ENCODE results near the gene AAMDC.
A peak's percentile ranks its signal among the peaks of the same experiment; 100 is the strongest.

AAMDC gene

GRCh38 chr11:77819921-77820564, 901 bp upstream of the AAMDC start (continued):
- 0 out of 2 replicates have a peak, but pooled peaks have one; percentile 14 for TF ChIP-seq KLF17 (tag by site-specific recombination; IDR thresholded peaks at IDR 0.05)
- peak; percentile 72 for TF ChIP-seq SP3 (tag by site-specific recombination; IDR thresholded peaks at IDR 0.05)
- TF ChIP-seq ZNF621 (tag by site-specific recombination; IDR thresholded peaks at IDR 0.05), result no peak
- TF ChIP-seq ZXDB (tag by site-specific recombination; IDR thresholded peaks at IDR 0.05), result no peak
- no peak for TF ChIP-seq ZNF785 (tag by site-specific recombination; IDR thresholded peaks at IDR 0.05)
- TF ChIP-seq ZNF398 (tag by site-specific recombination; IDR thresholded peaks at IDR 0.05), result peak; percentile 77
- no peak for TF ChIP-seq ZNF792 (tag by site-specific recombination; IDR thresholded peaks at IDR 0.05)
- no peak for TF ChIP-seq ZNF701 (tag by site-specific recombination; IDR thresholded peaks at IDR 0.05)

- Histone ChIP-seq H3K9me3 (ENCODE audit: control insufficient read depth, insufficient read depth, low read depth, low read length) (no peaks in the 10 kb centered on the region), H3K4me1 (ENCODE audit: control insufficient read depth, insufficient read depth, low read length) (no peaks in the 10 kb centered on the region), H3K4me3 (ENCODE audit: low read depth, low read length) (peak overlapping the region; percentile 100), H3K36me3 (ENCODE audit: control insufficient read depth in 2 of 2, insufficient read depth in 1 of 2, low read length in 2 of 2) (no peaks in the 10 kb centered on the region), H3K27ac (ENCODE audit: extremely low read depth, low read depth, low read length) (peak overlapping the region; percentile 51)
- ChIA-PET CTCF (no interaction called here), POLR2A (interaction anchor here (1.5 kb wide), 1 partner anchor 173 kb away, joined by 8 read pairs; the partner anchor contains the start of gene INTS4)
- TF ChIP-seq ZNF639 (tag by site-specific recombination; IDR thresholded peaks at IDR 0.05) (no peak), GLIS2 (tag by site-specific recombination; IDR thresholded peaks at IDR 0.05) (0 out of 2 replicates have a peak, but pooled peaks have one; percentile 23), ZBTB10 (tag by site-specific recombination; IDR thresholded peaks at IDR 0.05) (peak; percentile 29; the same call in 1 of the 2 replicates), ZNF76 (tag by site-specific recombination; IDR thresholded peaks at IDR 0.05; ENCODE audit: borderline replicate concordance, low read depth) (peak; percentile 29; the same call in 1 of the 2 replicates), ZEB2 (tag by site-specific recombination; IDR thresholded peaks at IDR 0.05) (no peak), PRDM4 (tag by site-specific recombination; IDR thresholded peaks at IDR 0.05) (peak; percentile 29; the same call in 1 of the 2 replicates), KLF9 (tag by site-specific recombination; IDR thresholded peaks at IDR 0.05; ENCODE audit: low read depth) (no peak), ZNF596 (tag by site-specific recombination; IDR thresholded peaks at IDR 0.05) (no peak), ZNF837 (tag by site-specific recombination; IDR thresholded peaks at IDR 0.05) (no peak), ZSCAN18 (tag by site-specific recombination; IDR thresholded peaks at IDR 0.05) (no peak), CTCF (tag by site-specific recombination; IDR thresholded peaks at IDR 0.05) (no peak), ZBTB48 (tag by site-specific recombination; IDR thresholded peaks at IDR 0.05) (peak; percentile 95), SALL2 (tag by site-specific recombination; IDR thresholded peaks at IDR 0.05; ENCODE audit: borderline replicate concordance) (no peak), ZNF10 (tag by site-specific recombination; IDR thresholded peaks at IDR 0.05) (no peak), ZNF112 (tag by site-specific recombination; IDR thresholded peaks at IDR 0.05) (no peak)
Observed at GRCh38 chr11:77821349-77821851, 456 bp downstream of the AAMDC start.
